OCI-LY3 (cell line): ENCODE measurements around the gene DPPA3.
"Not testable (repeated sequence)": the region's sequence is repeated elsewhere in the genome, so short reads cannot be mapped to it uniquely, and the experiment has no call there.

ENCODE experiments used
- H2AFZ ChIP-seq: fragments of 200-600, 300-600 bp; shearing (Covaris generic); 2 replicates; pipeline ENCODE4 v1.6.0; 2014; ENCODE audit warnings: antibody characterized with exemption, low read depth, low read length
- H3K27ac ChIP-seq: fragments of 200-600, 300-600 bp; sonication (generic); 2 replicates; pipeline ENCODE4 v1.5.1; 2014; ENCODE audit warnings: mild to moderate bottlenecking, low read length, moderate library complexity, mixed read lengths
- H3K27me3 ChIP-seq: fragments of 200-600, 300-600 bp; sonication (generic); 2 replicates; pipeline ENCODE4 v1.6.1; 2014; ENCODE audit warnings: low read depth, low read length, mixed read lengths
- H3K36me3 ChIP-seq: fragments of 200-600, 300-600 bp; sonication (generic); replicated peaks from 2 replicates; pipeline ENCODE3; 2014; ENCODE audit warnings: low read depth, low read length, mixed read lengths
- H3K4me1 ChIP-seq: fragments of 300-600, 200-600 bp; sonication (generic); 2 replicates; pipeline ENCODE4 v1.6.1; 2014; ENCODE audit warnings: low read length, mixed read lengths
- H3K4me2 ChIP-seq: fragments of 200-600, 300-600 bp; sonication (generic); 2 replicates; pipeline ENCODE4 v1.6.1; 2014; ENCODE audit warnings: low read length, mixed read lengths
- H3K4me3 ChIP-seq: fragments of 300-600, 200-600 bp; sonication (generic); 2 replicates; pipeline ENCODE4 v1.5.1; 2014; ENCODE audit warnings: antibody characterized with exemption, mild to moderate bottlenecking, low read length, moderate library complexity
- H3K79me2 ChIP-seq: fragments of 300-600, 200-600 bp; shearing (Covaris generic); 2 replicates; pipeline ENCODE4 v1.6.1; 2014; ENCODE audit warnings: mild to moderate bottlenecking, low read length, mixed read lengths
- H3K9ac ChIP-seq: fragments of 300-600, 200-600 bp; shearing (Covaris generic); 2 replicates; pipeline ENCODE4 v1.6.0; 2014; ENCODE audit warnings: mild to moderate bottlenecking, low read length, moderate library complexity
- H3K9me3 ChIP-seq: fragments of 200-600, 300-600 bp; shearing (Covaris generic); 2 replicates; pipeline ENCODE4 v1.6.1; 2014; ENCODE audit warnings: low read length, mixed read lengths; ENCODE audit not compliant: insufficient read depth
- H4K20me1 ChIP-seq: fragments of 200-600, 300-600 bp; sonication (generic); 2 replicates; pipeline ENCODE4 v1.6.1; 2016; ENCODE audit warnings: low read length, mixed read lengths; ENCODE audit not compliant: insufficient read depth
- CTCF ChIP-seq: fragments of 200-600, 300-600 bp; sonication (generic); IDR thresholded peaks from 2 replicates; pipeline ENCODE4 v1.5.1; 2014; ENCODE audit warnings: antibody characterized with exemption, low read length, low read depth
- EZH2phosphoT487 ChIP-seq: fragments of 200-600 bp; shearing (Covaris generic); IDR thresholded peaks from 2 replicates; pipeline ENCODE4 v1.6.1; 2018; ENCODE audit warnings: antibody characterized with exemption, mixed run types, low read depth

DPPA3 gene

GRCh38 chr12:7729746-7730145 is 18.5 kb downstream of the DPPA3 start:
- Histone ChIP-seq H3K9me3 (no peaks in the 10 kb centered on the region), H3K27me3 (no peaks in the 10 kb centered on the region), H3K4me1 (peaks cover 7% of the 10 kb centered on the region; the same call in 1 of the 2 replicates), H3K36me3 (no peaks in the 10 kb centered on the region), H3K79me2 (no peaks in the 10 kb centered on the region), H3K4me2 (peak overlapping the region; percentile 13; the same call in 1 of the 2 replicates), H3K27ac (no peak overlapping the region), H4K20me1 (no peaks in the 10 kb centered on the region), H3K4me3 (no peak overlapping the region), H2AFZ (no peak overlapping the region), H3K9ac (no peak overlapping the region)
- TF ChIP-seq EZH2phosphoT487 = no peak
- TF ChIP-seq CTCF = no peak

DNA sequence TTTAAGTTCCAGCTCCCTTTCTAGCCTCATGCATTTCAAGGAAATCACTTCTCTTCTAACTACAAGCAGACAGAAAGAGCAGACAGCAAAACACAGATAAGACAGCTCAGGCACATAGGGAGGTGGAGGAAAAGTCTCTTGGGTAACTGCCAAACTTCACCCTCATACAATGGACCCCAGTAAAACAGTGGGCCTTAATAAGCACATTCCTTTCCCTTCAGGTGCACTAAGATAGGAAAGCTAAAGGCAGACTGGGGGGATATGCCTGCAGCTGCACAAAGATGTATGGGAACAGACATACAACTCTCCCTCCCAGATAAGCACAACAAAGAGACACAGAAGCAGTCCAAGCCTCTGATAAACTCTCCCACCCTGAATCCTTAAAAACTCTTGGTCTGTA is 19.8 kb downstream of the DPPA3 start:
- not testable (repeated sequence) for H3K9me3 ChIP-seq, H4K20me1 ChIP-seq, H3K27ac ChIP-seq, H2AFZ ChIP-seq, H3K27me3 ChIP-seq, H3K36me3 ChIP-seq, H3K4me3 ChIP-seq, H3K79me2 ChIP-seq, H3K4me1 ChIP-seq, H3K4me2 ChIP-seq, H3K9ac ChIP-seq

DNA sequence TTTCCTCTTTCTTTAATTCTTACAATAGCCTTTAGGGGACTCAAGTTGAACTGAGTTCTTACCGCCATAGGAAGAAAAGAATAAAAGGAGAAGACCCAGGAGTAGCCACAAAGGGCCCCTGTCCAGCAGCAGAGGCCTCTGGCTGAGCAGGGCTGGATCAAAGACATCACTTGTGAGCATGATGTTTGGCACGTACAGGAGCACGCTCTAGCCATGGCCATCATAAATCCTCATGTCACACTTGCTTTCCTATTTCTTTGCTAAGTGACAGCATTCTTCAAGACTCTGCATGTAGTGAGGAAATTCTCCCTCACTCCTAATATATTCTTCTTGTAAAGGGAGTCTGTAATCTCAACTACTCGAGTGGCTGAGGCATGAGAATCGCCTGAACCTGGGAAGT is 20.3 kb downstream of the DPPA3 start:
- no peaks in the 10 kb centered on the region for H3K27me3 ChIP-seq
- TF ChIP-seq CTCF = no peak
- no peak for TF ChIP-seq EZH2phosphoT487
- no peak overlapping the region for H3K4me3 ChIP-seq
- no peaks in the 10 kb centered on the region for H4K20me1 ChIP-seq
- H3K9me3 ChIP-seq = no peaks in the 10 kb centered on the region
- H3K27ac ChIP-seq = no peak overlapping the region
- H3K4me1 ChIP-seq = peaks cover 7% of the 10 kb centered on the region; the same call in 1 of the 2 replicates
- no peaks in the 10 kb centered on the region for H3K79me2 ChIP-seq
- H3K9ac ChIP-seq = no peak overlapping the region
- H3K36me3 ChIP-seq = no peaks in the 10 kb centered on the region
- H2AFZ ChIP-seq = no peak overlapping the region
- H3K4me2 ChIP-seq = no peak overlapping the region

DNA sequence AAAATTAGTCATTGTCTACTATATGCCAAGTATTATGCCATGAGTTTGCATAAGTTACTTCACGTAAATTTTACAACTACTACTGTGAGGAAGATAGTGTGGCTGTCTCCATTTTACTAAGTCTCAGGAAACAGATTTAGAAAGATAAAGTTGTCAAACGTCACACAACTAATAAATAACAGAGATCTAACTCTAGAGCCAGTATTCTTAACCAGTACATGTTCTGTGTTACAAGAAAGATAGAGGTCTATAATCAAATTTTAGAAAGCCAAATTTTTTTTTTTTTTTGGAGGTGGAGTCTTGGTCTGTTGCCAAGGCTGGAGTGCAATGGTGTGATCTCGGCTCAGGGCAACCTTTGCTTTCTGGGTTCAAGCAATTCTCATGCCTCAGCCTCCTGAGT is 21.8 kb downstream of the DPPA3 start:
- H3K9me3 ChIP-seq = no peaks in the 10 kb centered on the region
- H3K27me3 ChIP-seq = no peaks in the 10 kb centered on the region
- TF ChIP-seq EZH2phosphoT487 = no peak
- no peak for TF ChIP-seq CTCF
- H3K4me2 ChIP-seq = no peak overlapping the region
- H3K9ac ChIP-seq = no peak overlapping the region
- no peaks in the 10 kb centered on the region for H4K20me1 ChIP-seq
- H3K79me2 ChIP-seq = no peaks in the 10 kb centered on the region
- H3K4me3 ChIP-seq = no peak overlapping the region
- peaks cover 7% of the 10 kb centered on the region; the same call in 1 of the 2 replicates for H3K4me1 ChIP-seq
- H3K27ac ChIP-seq = no peak overlapping the region
- H3K36me3 ChIP-seq = no peaks in the 10 kb centered on the region
- no peak overlapping the region for H2AFZ ChIP-seq

GRCh38 chr12:7747246-7747645 is 36.0 kb downstream of the DPPA3 start, which contains the start of gene CLEC4C:
Gene CLEC4C, minus strand, starts transcription at chr12:7747375. Its CDS starts 27 bp downstream, at chr12:7747348.
- H3K27me3 ChIP-seq = no peaks in the 10 kb centered on the region
- no peak within 1 kb of the TSS for H3K9ac ChIP-seq
- H3K79me2 ChIP-seq = no peaks in the 10 kb centered on the region
- H3K4me2 ChIP-seq = no peak within 1 kb of the TSS
- no peak within 1 kb of the TSS for H3K4me3 ChIP-seq
- no peaks in the 10 kb centered on the region for H3K9me3 ChIP-seq
- H3K36me3 ChIP-seq = no peaks in the 10 kb centered on the region
- H2AFZ ChIP-seq = peak within 1 kb of the TSS; percentile 91; the same call in 1 of the 2 replicates
- no peaks in the 10 kb centered on the region for H4K20me1 ChIP-seq
- H3K4me1 ChIP-seq = peaks cover 15% of the 10 kb centered on the region
- H3K27ac ChIP-seq = no peak within 1 kb of the TSS
- TF ChIP-seq EZH2phosphoT487 = no peak
- no peak for TF ChIP-seq CTCF
